ENCODE data around the gene MPO.
A peak's percentile ranks its signal among the peaks of the same experiment; 100 is the strongest.

Gene MPO

DNA sequence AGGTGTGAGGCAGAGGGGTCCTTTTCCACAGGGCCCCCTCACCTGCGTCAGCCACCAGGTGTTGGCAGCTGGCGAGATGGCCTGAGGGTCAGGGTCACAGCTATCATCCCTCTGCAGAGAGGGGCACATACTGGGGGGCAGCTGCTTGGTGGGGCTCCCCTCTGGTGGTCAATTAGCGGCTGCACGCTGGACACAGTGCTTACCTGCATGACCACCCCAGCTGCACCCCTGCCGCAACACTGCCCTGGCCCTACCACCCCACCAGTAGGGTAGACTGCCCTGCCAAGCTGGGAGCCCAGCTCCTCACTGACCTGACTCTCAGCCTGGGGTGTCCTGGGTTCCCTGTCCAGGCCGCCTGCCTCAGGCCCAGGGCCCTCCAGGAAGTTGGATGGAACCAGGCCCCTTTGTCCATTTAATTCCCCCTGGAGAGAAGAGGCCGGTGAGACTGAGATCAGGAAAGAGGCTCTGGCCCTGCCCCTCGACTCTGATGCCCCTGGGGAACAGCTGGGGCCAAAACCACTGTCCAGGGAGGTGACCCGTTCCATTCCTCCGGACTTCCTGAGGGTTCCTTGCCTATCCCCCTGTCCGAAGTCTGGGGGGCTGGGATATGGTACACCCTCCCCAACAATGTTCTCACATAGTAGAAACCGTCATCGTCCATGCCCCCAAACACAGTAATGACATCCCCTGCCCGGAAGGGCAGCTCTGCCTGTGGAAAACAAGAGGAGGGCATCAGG lies 24.2 kb upstream of the MPO start:
- TF ChIP-seq, protein P1, sequence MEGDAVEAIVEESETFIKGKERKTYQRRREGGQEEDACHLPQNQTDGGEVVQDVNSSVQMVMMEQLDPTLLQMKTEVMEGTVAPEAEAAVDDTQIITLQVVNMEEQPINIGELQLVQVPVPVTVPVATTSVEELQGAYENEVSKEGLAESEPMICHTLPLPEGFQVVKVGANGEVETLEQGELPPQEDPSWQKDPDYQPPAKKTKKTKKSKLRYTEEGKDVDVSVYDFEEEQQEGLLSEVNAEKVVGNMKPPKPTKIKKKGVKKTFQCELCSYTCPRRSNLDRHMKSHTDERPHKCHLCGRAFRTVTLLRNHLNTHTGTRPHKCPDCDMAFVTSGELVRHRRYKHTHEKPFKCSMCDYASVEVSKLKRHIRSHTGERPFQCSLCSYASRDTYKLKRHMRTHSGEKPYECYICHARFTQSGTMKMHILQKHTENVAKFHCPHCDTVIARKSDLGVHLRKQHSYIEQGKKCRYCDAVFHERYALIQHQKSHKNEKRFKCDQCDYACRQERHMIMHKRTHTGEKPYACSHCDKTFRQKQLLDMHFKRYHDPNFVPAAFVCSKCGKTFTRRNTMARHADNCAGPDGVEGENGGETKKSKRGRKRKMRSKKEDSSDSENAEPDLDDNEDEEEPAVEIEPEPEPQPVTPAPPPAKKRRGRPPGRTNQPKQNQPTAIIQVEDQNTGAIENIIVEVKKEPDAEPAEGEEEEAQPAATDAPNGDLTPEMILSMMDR (IDR thresholded peaks at IDR 0.05; ENCODE audit: insufficient read depth, low read depth, low read length, missing control alignments) = no peak
- no peak for DNase-seq (ENCODE audit: low read depth)
- H3K4me3 ChIP-seq (ENCODE audit: low read length) = no peak overlapping the region

DNA sequence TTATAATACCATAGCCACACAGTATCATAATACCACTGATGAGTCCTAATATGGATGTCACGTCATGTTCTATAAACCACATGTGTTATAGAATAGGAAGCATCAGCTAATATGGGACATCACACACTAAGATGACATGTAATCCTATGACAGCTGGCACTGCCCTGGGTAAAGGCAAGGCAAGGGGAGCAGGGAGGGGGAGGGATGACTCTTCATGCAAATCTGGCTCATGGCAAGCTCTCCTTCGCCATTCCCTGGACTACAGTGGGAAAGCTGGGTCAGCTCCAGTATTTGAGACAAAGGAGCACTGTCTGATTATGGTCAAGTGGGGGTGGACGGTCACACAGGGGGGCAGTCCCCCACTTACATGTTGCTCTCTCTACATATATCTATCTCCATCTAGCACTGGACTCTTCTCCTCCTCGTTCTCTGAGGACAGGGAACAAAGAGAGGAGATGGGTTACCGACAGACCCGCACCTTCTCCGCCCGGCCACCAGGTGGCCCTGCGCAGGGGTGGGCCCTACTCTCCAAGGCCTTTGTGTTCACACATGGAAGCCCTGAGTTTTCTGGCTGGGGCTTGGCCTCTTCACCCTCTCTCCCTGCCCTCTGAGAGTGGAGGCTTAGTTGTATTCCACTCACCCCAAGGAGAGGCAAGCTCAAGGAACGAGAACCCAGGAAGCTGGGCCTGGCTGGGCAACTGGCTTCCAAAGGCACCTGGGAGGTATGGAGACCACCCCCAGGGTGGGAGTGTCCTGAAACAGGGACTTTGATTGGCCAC lies 23.4 kb upstream of the MPO start:
- no peak overlapping the region for H3K4me3 ChIP-seq (ENCODE audit: low read length)
- TF ChIP-seq, protein P1 (IDR thresholded peaks at IDR 0.05; ENCODE audit: insufficient read depth, low read depth, low read length, missing control alignments) = peak; percentile 82
- peak; percentile 51 for DNase-seq (ENCODE audit: low read depth)

DNA sequence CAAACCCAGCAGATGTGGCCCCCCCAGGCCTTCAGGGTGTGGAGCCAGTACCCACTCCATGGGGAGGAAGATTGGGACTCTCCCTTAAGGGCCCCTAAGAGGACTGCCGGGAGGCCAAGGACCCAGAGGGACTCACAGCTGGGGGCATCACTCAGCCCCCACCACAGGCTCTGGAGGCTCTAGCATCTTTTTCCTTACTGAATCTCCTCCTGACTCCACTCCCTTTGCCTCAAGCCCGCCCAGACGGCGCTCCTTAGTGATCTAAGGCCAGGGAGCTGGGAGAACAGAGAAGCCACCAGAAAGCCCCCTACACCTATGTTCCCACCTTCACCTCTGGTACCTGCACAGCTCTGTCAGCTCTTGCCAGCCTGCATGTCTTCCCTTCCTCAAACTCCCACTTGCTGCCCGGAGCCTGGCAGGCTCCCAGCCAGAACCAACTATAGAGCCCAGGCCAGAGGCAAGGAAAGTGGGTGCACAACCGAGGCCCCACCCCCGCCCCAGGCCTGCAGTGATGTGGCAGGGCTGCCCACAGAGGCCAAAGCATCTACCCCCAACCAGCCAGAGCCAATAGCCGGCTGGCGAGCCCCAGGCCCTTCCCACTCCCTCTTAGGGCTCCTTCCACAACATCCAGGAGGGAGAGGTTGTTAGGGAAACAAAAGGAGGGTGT lies 22.3 kb upstream of the MPO start:
- H3K4me3 ChIP-seq (ENCODE audit: low read length) = no peak overlapping the region
- DNase-seq (ENCODE audit: low read depth) = no peak
- TF ChIP-seq, protein P1 (IDR thresholded peaks at IDR 0.05; ENCODE audit: insufficient read depth, low read depth, low read length, missing control alignments) = no peak

DNA sequence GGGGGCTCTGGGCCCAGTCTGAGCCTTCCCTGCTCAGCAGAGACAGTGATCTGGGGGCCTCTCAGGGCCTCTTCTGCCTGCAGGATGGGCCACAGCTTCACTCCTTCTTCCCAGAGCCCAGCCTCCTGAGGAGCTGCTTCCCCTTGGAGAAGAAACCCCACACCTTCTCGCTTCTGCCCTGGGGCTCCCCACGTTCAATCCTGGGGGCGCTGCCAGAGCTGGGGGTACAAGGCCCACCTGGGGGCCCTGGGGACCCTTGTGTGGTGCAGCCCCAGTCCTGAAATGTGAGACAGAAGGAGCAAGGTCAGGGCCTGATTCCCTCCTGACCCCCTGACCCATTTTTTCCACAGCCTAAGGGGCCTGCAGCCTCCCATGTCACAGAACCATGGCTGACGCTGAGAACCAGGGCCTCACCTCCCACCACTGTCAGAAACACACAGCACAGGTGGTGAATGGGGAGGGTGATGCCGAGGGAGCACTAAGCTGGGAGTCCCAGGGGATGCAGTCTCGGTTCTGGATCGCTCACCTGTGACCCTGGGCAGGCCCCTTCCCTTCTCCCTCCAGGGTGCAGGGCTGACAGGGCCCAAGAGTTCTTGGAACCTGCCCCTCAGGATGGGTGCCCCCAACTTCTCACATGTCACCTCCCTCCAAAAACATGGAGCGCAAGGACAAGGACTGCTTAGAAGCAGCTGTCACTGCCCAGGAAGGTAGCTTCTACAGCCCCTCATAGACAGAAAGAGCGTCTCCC lies 21.6 kb upstream of the MPO start:
- TF ChIP-seq, protein P1 (IDR thresholded peaks at IDR 0.05; ENCODE audit: insufficient read depth, low read depth, low read length, missing control alignments) = no peak

DNA sequence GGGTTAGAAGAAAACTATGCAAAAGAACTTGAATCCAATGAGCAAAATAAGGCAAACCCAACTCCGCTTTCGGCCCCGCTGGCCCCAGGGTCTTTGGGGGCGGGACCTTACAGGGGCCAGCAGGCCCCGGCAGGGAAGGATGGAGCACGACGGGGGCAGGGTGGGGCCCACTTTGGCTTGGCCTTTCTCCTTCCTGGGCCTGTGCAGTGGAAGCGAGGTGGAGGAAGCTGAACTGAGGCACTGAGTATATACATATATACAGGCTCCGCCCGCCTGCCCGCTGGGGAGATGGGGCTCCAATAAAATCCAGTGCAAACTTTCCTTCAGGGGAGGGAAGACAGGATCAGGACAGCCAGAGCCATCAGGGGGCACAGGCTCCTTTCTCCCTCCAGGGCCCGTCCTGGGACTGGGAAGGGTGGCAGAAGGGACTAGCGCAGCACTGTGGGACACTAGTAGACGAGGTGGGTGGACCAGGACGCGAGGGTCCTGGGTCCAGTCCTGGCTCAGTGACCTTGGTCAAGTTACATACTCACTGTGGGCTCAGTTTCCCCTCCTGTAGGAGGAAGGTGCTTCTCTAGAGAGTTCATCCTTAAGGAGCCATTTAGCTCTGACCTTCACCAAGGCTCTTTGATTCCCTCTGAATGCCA lies 20.9 kb upstream of the MPO start:
- H3K4me3 ChIP-seq (ENCODE audit: low read length) = no peak overlapping the region
- no peak for DNase-seq (ENCODE audit: low read depth)
- TF ChIP-seq, protein P1 (IDR thresholded peaks at IDR 0.05; ENCODE audit: insufficient read depth, low read depth, low read length, missing control alignments) = no peak

More for the DNA sequence above, 21.6 kb upstream of the MPO start:
- DNase-seq (ENCODE audit: low read depth) = no peak
- H3K4me3 ChIP-seq (ENCODE audit: low read length) = no peak overlapping the region

DNA sequence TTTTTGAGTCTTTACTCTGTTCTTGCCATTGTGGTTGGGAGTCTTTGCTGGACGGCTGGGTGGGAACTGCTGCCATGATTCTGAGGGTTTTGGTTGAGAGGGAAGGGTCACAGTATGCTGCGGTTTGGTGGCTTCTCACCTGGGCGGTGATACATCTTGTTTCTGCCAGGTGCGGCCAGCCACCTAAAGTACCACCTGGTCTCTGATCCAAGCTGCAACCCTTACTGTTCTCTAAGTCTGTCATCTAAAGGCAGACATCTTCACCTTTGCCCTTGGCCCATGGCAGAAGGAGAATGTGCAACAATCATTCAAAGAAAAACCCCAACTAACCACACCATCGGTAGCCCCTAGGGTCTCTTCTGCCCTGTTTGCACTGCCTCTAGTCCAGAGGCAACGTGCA lies 19.6 kb upstream of the MPO start:
- TF ChIP-seq, protein P1 (IDR thresholded peaks at IDR 0.05; ENCODE audit: insufficient read depth, low read depth, low read length, missing control alignments) = no peak
- no peak for DNase-seq (ENCODE audit: low read depth)
- no peak overlapping the region for H3K4me3 ChIP-seq (ENCODE audit: low read length)
